ENCODE data around the gene VWA5B2.

Gene VWA5B2

GRCh38 chr3:184227481-184227935, 1.9 kb upstream of the VWA5B2 start:
- DNase-seq (ENCODE audit: low read depth): no peak

GRCh38 chr3:184228376-184229137, 828 bp upstream of the VWA5B2 start:
- no peak for DNase-seq (ENCODE audit: low read depth)

DNA sequence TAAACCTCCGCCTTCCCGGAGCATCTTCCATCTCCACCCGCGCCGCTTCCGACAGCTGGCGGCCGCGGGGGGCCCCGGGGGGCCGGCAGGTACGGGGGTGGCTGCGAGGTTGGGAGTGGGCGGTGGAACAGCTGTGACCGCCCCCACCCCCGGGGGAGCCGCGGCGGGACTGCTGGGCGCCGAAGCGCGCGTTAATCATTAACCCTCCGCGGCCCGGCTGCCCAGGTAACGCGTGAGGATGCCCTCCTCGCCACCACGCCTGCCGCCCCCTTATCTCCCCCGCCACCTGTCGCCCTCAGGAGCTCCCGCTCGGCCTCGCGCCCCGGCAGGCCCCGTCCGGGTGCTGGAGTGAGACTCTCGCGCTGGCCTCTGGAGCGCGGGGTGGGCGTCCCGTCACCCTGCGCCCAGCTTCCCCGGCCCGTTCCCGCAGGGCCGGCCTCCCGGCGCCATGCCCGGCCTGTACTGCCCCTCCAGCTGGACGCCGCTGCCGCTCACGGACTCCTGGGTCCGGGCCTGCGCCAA, 757 bp downstream of the VWA5B2 start:
- no peak for DNase-seq (ENCODE audit: low read depth)

- DNase-seq (ENCODE audit: low read depth): no peak
Observed at GRCh38 chr3:184230603-184231528, 1.5 kb downstream of the VWA5B2 start.

GRCh38 chr3:184231671-184232070, 2.3 kb downstream of the VWA5B2 start:
- DNase-seq (ENCODE audit: low read depth): no peak

GRCh38 chr3:184233127-184233843, 3.9 kb downstream of the VWA5B2 start:
- no peak for DNase-seq (ENCODE audit: low read depth)

DNA sequence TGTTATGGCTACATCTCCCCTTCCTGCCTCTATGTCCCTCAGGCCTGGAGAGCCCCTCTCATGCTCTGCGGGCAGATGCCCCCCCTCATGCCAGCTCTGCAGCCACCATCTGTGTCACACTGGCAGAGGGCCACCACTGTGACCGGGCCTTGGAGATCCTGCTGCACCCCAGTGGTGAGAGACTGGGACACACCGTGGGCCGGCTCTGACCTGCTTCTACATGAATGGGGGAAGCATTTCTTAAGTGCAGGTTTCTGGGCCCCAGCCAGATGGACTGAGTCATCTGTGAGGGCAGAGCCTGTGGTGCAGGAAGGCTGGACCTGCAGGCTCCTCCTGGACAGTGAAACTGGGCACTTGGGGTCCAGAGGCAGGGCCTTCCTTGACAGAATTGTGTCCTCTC, 4.8 kb downstream of the VWA5B2 start:
- peak; percentile 89 for DNase-seq (ENCODE audit: low read depth)

- DNase-seq (ENCODE audit: low read depth): no peak
Observed at GRCh38 chr3:184234671-184235380, 5.4 kb downstream of the VWA5B2 start.

GRCh38 chr3:184235381-184236032, 6.1 kb downstream of the VWA5B2 start:
- no peak for DNase-seq (ENCODE audit: low read depth)

DNA sequence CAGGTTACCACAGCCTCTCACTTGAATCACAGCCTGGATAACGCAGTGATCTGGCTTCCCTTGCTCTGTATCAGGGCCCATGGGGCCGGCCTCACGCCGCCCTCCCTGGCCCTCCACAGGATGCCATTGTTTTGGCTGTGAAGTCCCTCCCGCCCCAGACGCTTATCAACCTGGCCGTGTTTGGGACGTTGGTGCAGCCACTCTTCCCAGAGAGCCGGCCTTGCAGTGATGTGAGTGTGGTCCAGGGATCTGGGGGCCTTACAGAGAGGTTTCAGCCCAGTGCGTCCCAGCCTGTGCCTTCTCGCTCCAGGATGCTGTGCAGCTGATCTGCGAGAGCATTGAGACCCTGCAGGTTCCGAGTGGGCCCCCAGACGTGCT, 6.6 kb downstream of the VWA5B2 start:
- no peak for DNase-seq (ENCODE audit: low read depth)

- no peak for DNase-seq (ENCODE audit: low read depth)
Observed at GRCh38 chr3:184236636-184237035, 7.3 kb downstream of the VWA5B2 start.

DNA sequence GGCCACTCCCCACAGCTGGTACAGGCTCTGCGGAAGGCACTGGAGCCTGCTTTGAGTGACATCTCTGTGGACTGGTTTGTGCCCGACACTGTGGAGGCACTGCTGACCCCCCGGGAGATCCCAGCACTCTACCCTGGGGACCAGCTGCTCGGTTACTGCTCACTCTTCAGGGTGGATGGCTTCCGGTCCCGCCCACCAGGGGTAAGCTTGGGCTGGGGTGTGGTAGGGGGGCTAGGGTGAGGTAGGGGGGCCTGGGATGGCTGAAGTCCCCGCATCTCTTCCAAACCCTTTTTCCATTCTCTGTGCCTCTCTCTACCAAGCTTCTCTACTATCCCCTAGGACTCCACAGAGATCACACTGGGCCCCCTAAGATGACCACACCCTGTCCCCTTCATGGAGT, 7.8 kb downstream of the VWA5B2 start:
- DNase-seq (ENCODE audit: low read depth): no peak

DNA sequence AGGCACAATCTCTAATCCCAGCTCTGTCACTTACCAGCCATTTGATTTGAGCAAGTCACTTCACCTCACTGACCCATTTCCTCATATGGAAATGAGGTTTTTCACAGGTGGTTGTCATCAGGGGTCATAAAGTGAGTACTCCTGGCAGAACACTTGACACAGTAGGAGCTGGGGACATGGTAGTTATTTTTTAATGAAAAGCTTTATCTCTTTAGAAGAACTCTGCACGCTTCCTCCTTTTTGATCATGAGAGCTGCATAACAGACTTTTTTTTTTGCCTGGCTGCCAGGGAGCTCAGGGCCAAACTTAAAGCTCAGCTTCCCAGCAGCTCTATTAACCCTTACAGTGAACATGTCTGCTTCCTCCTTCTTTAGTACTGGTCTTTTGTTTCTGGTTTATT, 8.4 kb downstream of the VWA5B2 start:
- no peak for DNase-seq (ENCODE audit: low read depth)

DNA sequence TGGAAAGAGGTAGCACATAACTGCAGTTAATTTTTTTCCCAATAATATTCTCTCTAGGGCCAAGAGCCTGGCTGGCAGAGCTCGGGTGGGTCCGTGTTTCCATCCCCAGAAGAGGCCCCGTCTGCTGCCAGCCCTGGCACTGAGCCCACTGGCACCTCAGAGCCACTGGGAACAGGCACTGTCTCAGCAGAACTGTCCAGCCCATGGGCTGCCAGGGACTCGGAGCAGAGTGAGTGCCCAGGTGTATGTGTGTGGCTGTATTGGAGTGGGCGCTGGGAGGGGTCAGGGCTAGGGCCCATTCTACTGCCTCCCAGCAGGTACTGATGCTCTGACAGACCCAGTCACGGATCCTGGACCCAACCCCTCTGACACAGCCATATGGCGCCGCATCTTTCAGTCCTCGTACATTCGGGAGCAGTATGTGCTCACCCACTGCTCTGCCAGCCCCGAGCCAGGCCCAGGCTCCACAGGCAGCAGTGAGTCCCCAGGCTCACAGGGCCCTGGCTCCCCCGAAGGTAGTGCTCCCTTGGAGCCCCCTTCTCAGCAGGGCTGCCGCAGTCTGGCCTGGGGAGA, 8.9 kb downstream of the VWA5B2 start:
- DNase-seq (ENCODE audit: low read depth): no peak

DNA sequence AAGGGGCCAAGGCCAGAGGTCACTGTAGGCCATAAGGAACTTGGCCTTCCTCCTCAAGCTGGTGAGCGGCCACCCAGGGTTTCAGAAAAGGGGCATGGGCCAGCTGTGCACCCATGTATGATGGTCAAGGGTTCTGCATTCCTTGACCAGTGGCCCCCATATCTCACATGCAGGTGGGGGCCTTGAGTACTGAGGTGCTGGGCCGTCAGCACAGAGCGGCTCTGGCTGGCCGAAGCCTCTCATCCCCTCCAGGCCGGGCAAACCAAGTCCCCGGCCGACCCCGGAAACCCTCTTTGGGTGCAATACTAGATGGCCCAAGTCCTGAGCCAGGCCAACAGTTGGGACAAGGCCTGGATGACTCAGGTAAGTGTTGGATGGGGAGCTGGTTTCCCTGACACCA, 9.8 kb downstream of the VWA5B2 start:
- no peak for DNase-seq (ENCODE audit: low read depth)

DNA sequence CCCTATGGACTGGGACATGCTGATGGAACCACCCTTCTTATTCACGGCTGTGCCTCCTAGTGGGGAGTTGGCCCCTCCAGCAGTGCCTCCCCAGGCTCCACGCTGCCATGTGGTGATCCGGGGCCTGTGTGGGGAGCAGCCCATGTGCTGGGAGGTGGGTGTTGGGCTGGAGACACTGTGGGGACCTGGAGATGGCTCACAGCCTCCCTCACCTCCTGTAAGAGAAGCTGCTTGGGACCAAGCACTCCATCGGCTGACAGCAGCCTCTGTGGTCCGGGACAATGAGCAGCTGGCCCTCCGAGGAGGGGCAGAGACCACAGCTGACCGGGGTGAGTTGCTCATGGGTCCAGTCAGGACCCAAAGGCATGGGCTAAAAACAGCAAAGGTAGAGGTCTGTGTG, 10.3 kb downstream of the VWA5B2 start:
- no peak for DNase-seq (ENCODE audit: low read depth)

DNA sequence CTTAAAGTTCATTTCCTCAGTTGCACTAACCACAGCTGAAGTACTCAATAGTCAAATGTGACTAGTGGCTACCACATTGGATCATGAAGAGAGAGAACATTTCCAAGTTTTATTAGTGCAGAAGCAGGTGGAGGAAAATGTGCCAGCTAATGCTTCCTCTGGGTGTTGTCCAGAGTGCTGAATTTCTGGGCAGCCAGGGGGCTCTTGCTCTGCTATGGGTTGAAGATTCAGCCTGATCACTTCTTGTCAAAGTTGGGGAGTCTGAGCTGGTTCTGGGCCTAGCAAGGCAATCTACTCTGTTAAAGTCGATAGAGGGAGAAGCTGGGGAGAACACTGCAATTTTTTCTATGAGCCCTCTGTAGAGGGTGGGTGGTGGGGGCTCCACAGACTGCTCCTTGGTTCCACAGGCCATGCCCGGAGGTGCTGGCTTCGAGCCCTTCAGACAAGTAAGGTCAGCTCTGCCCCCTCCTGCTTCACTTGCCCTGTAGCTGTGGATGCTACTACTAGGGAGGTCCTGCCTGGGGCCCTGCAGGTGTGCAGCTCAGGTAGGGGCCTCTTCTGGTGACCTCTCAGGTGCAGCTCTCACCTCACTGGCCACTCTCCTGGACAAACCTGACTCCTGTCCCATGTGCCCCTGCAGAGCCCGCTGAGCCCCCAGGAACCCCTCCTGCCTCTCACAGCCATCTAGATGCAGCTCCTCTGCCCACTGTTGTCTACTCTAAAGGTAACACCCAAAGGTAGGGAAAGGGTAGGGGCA, 11.2 kb downstream of the VWA5B2 start:
- DNase-seq (ENCODE audit: low read depth): no peak

GRCh38 chr3:184241141-184241446, 11.7 kb downstream of the VWA5B2 start:
- DNase-seq (ENCODE audit: low read depth): no peak

DNA sequence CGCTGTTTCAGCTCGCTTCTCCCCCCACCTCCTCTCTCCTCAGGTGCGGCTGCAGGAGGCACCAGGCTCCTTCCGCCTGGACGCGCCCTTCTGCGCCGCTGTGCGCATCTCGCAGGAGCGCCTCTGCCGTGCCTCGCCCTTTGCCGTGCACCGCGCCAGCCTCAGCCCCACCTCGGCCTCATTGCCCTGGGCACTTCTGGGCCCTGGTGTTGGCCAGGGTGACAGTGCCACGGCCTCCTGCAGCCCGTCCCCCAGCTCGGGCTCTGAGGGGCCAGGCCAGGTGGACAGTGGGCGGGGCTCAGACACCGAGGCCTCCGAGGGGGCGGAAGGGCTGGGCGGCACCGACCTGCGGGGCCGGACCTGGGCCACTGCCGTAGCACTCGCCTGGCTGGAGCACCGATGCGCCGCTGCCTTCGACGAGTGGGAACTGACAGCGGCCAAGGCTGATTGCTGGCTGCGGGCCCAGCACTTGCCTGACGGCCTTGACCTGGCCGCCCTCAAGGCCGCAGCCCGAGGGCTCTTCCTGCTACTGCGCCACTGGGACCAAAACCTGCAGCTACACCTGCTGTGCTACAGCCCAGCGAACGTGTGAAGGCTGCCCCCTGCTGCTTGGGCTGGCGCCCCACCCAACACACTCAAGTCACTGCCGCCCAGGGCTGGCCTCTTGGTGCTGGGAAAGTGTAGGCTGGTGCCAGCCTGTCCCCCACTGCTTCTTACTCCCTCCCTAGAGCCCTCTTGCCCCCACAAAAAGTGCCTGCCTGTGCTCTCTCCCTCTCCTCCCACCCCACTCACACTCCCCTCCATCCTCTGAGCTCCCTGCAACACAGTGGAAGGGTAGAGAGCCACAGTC, 12.3 kb downstream of the VWA5B2 start:
- DNase-seq (ENCODE audit: low read depth): no peak
